Hematopoietic multipotent progenitor cell treated with erythropoietin and hydrocortisone succinate and interleukin-3 and kit ligand, for 8 days (in vitro differentiated cells): ENCODE data around the gene LRRC57.
"Not testable (repeated sequence)": the region's sequence is repeated elsewhere in the genome, so short reads cannot be mapped to it uniquely, and the experiment has no call there.

Source experiments
- DNase-seq: peaks from one replicate; pipeline ENCODE4 v3.0.0-alpha.2; 2015

LRRC57 gene

GRCh38 chr15:42548249-42549031 is at the start of gene LRRC57, which contains the start of gene HAUS2:
LRRC57 (minus strand) TSS chr15:42548793; CDS start chr15:42548434, 359 bp downstream.
HAUS2 (plus strand) TSS chr15:42548838; CDS start chr15:42548873, 35 bp downstream.
- peak; percentile 88 for DNase-seq

GRCh38 chr15:42595626-42596240 is 47.1 kb upstream of the LRRC57 start:
- no peak for DNase-seq

GRCh38 chr15:42594095-42594494 is 45.5 kb upstream of the LRRC57 start:
- no peak for DNase-seq

GRCh38 chr15:42593143-42593542 is 44.5 kb upstream of the LRRC57 start:
- DNase-seq = no peak

GRCh38 chr15:42592716-42593115 is 44.1 kb upstream of the LRRC57 start:
- no peak for DNase-seq

- peak; percentile 51 for DNase-seq
Measured at GRCh38 chr15:42591238-42591934, 42.8 kb upstream of the LRRC57 start.

- DNase-seq = no peak
Measured at GRCh38 chr15:42590619-42591237, 42.1 kb upstream of the LRRC57 start.

GRCh38 chr15:42584031-42584765 is 35.6 kb upstream of the LRRC57 start:
- peak; percentile 53 for DNase-seq

GRCh38 chr15:42582569-42583375 is 34.2 kb upstream of the LRRC57 start:
- DNase-seq = no peak

GRCh38 chr15:42581272-42581730 is 32.7 kb upstream of the LRRC57 start:
- peak; percentile 71 for DNase-seq

GRCh38 chr15:42578984-42579537 is 30.5 kb upstream of the LRRC57 start:
- no peak for DNase-seq

GRCh38 chr15:42577514-42578031 is 29.0 kb upstream of the LRRC57 start:
- no peak for DNase-seq

- DNase-seq = no peak
Measured at GRCh38 chr15:42576776-42577175, 28.2 kb upstream of the LRRC57 start.

GRCh38 chr15:42576040-42576594 is 27.5 kb upstream of the LRRC57 start:
- DNase-seq = no peak

GRCh38 chr15:42575188-42576039 is 26.8 kb upstream of the LRRC57 start, which contains the start of gene STARD9:
STARD9 (plus strand) TSS chr15:42575606; CDS start chr15:42575716, 110 bp downstream.
- DNase-seq = peak; percentile 98

- DNase-seq = no peak
Measured at GRCh38 chr15:42558739-42559138, 10.1 kb upstream of the LRRC57 start.

- DNase-seq = not testable (repeated sequence)
Measured at GRCh38 chr15:42556550-42557207, 8.1 kb upstream of the LRRC57 start.

GRCh38 chr15:42553554-42553953 is 5.0 kb upstream of the LRRC57 start:
- DNase-seq = peak; percentile 66
